HepG2 (cell line): Measurements from ENCODE around the gene WDR37. TPM values are rescaled to one million over a fixed set of nuclear protein-coding genes. Genes with fewer than 3 reads are reported as not detected.

Source experiments
- BCL6 ChIP-seq: IDR thresholded peaks from 2 replicates; pipeline ENCODE4 v1.6.1; 2016; ENCODE audit warnings: missing genetic modification reagents, missing compliant biosample characterization
- BRCA1 ChIP-seq: sonication (generic); formaldehyde crosslinking; IDR thresholded peaks from 2 replicates; pipeline ENCODE4 v1.4.0; 2020; ENCODE audit warnings: missing genetic modification reagents
- HDAC6 ChIP-seq: fragments of 200-600 bp; sonication (generic); IDR thresholded peaks from 2 replicates; pipeline ENCODE4 v1.7.0; 2017; ENCODE audit warnings: mild to moderate bottlenecking, antibody characterized with exemption, low read length, low read depth
- HMG20B ChIP-seq: conservative IDR thresholded peaks from 2 replicates; pipeline ENCODE4 v1.6.1; 2016; ENCODE audit warnings: missing genetic modification reagents, missing compliant biosample characterization
- KLF15 ChIP-seq: sonication (generic); formaldehyde crosslinking; IDR thresholded peaks from 2 replicates; pipeline ENCODE4 v1.8.1; 2023; ENCODE audit warnings: borderline replicate concordance, mild to moderate bottlenecking, inconsistent platforms, missing genetic modification reagents, mixed read lengths
- MBD4 ChIP-seq: IDR thresholded peaks from 2 replicates; pipeline ENCODE4 v1.6.1; 2012; ENCODE audit warnings: low read length, inconsistent platforms, borderline replicate concordance
- MYNN ChIP-seq: sonication (generic); formaldehyde crosslinking; IDR thresholded peaks from 2 replicates; pipeline ENCODE4 v1.4.0; 2020; ENCODE audit warnings: mild to moderate bottlenecking, low read depth, missing genetic modification reagents
- RNF2 ChIP-seq: fragments of 450-650 bp; conservative IDR thresholded peaks from 2 replicates; pipeline ENCODE4 v1.6.1; 2016; ENCODE audit warnings: low read depth
- ZFP37 ChIP-seq: sonication (generic); formaldehyde crosslinking; IDR thresholded peaks from 2 replicates; pipeline ENCODE4 v1.4.0; 2020; ENCODE audit warnings: missing genetic modification reagents, borderline replicate concordance
- ZNF143 ChIP-seq: sonication (generic); formaldehyde crosslinking; IDR thresholded peaks from 2 replicates; pipeline ENCODE4 v1.4.0; 2020; ENCODE audit warnings: missing genetic modification reagents
- ZNF484 ChIP-seq: sonication (generic); formaldehyde crosslinking; IDR thresholded peaks from 2 replicates; pipeline ENCODE4 v1.5.1; 2020; ENCODE audit warnings: mild to moderate bottlenecking, low read depth, missing genetic modification reagents, borderline replicate concordance
- ZNF510 ChIP-seq: sonication (generic); formaldehyde crosslinking; IDR thresholded peaks from 2 replicates; pipeline ENCODE4 v1.4.0; 2020; ENCODE audit warnings: low read depth, mild to moderate bottlenecking, missing genetic modification reagents
- ZNF883 ChIP-seq: sonication (generic); formaldehyde crosslinking; IDR thresholded peaks from 2 replicates; pipeline ENCODE4 v1.5.1; 2020; ENCODE audit warnings: mild to moderate bottlenecking, missing genetic modification reagents; ENCODE audit errors: not compliant biosample characterization
- polyA plus RNA-seq, 8 experiments: library from polyadenylated mRNA; depleted of rRNA in 3 of 8; stranded (reverse) in 7 of 8; unstranded in 1 of 8; fragments of >200 nt; fragmentation: Illumina TruSeq in 4 of 8; extraction: Trizol in 4 of 8; gene quantifications; 2 replicates each; pipeline versions ENCODE4 v1.2.1 to v1.2.3, GENCODE V29; 2011 to 2016; ENCODE audit warnings: low read depth in 4 of 8, missing spikeins in 1 of 8, mixed read lengths in 1 of 8; ENCODE audit not compliant: insufficient read depth in 1 of 8
- total RNA-seq, 5 experiments: library from RNA; depleted of rRNA; stranded (reverse); fragments of >200 nt; fragmentation: Illumina TruSeq; extraction: Trizol; gene quantifications; 2 replicates each; pipeline ENCODE4 v1.2.3, GENCODE V29; 2016; ENCODE audit warnings: low read depth in 1 of 5
- TF ChIP-seq, protein P1 (sequence below): sonication (generic); formaldehyde crosslinking; IDR thresholded peaks from 2 replicates; pipeline ENCODE4 v1.5.0; 2020; ENCODE audit warnings: missing genetic modification reagents
- TF ChIP-seq, protein P2 (sequence below): sonication (generic); formaldehyde crosslinking; IDR thresholded peaks from 2 replicates; pipeline ENCODE4 v1.9.0; 2021; ENCODE audit warnings: mild to moderate bottlenecking, missing genetic modification reagents
- TF ChIP-seq, protein P3 (sequence below): sonication (generic); formaldehyde crosslinking; IDR thresholded peaks from 2 replicates; pipeline ENCODE4 v1.4.0; 2020; ENCODE audit warnings: mild to moderate bottlenecking, missing genetic modification reagents, borderline replicate concordance
- TF ChIP-seq, protein P4 (sequence below): sonication (generic); formaldehyde crosslinking; IDR thresholded peaks from 2 replicates; pipeline ENCODE4 v1.8.1; 2023; ENCODE audit warnings: missing genetic modification reagents, inconsistent platforms, borderline replicate concordance

WDR37 gene
- total and polyA plus RNA-seq, 2 of the 13 experiments (the other 11 are each of a cell fraction or from before 2014, with no cell fraction given): 5.9 to 7.5 TPM

DNA sequence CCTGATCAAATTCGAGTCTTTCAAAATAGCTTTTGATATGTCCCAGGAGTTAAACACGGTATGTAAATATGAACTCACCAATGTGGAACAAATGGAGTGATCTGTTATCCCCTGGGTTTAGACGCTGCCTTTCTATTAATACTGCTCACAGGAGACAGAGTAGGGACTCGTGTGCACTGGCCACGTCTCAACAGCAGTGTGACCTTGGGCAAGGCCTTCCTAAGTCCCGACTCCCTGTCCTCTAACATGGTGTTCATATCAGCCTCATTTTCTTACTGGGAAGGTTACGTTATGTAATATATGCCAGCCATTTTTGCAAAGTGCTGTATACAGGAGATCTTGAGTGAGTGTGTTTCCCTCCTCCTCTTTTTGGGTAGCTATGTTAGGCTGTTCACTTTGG is 1.8 kb downstream of the WDR37 start (continued):
- TF ChIP-seq HMG20B (CRISPR knock-in tag) (no peak), ZNF484 (CRISPR knock-in tag) (no peak), HDAC6 (no peak), BCL6 (CRISPR knock-in tag) (0 out of 2 replicates have a peak, but pooled peaks have one; percentile 10), BRCA1 (no peak), ZFP37 (no peak), KLF15 (no peak), RNF2 (no peak), ZNF143 (CRISPR knock-in tag) (no peak), ZNF510 (CRISPR knock-in tag) (no peak), MYNN (CRISPR knock-in tag) (no peak), MBD4 (no peak), ZNF883 (no peak)
- TF ChIP-seq, protein P1, sequence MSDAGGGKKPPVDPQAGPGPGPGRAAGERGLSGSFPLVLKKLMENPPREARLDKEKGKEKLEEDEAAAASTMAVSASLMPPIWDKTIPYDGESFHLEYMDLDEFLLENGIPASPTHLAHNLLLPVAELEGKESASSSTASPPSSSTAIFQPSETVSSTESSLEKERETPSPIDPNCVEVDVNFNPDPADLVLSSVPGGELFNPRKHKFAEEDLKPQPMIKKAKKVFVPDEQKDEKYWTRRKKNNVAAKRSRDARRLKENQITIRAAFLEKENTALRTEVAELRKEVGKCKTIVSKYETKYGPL (CRISPR knock-in tag): no peak
- TF ChIP-seq, protein P2, sequence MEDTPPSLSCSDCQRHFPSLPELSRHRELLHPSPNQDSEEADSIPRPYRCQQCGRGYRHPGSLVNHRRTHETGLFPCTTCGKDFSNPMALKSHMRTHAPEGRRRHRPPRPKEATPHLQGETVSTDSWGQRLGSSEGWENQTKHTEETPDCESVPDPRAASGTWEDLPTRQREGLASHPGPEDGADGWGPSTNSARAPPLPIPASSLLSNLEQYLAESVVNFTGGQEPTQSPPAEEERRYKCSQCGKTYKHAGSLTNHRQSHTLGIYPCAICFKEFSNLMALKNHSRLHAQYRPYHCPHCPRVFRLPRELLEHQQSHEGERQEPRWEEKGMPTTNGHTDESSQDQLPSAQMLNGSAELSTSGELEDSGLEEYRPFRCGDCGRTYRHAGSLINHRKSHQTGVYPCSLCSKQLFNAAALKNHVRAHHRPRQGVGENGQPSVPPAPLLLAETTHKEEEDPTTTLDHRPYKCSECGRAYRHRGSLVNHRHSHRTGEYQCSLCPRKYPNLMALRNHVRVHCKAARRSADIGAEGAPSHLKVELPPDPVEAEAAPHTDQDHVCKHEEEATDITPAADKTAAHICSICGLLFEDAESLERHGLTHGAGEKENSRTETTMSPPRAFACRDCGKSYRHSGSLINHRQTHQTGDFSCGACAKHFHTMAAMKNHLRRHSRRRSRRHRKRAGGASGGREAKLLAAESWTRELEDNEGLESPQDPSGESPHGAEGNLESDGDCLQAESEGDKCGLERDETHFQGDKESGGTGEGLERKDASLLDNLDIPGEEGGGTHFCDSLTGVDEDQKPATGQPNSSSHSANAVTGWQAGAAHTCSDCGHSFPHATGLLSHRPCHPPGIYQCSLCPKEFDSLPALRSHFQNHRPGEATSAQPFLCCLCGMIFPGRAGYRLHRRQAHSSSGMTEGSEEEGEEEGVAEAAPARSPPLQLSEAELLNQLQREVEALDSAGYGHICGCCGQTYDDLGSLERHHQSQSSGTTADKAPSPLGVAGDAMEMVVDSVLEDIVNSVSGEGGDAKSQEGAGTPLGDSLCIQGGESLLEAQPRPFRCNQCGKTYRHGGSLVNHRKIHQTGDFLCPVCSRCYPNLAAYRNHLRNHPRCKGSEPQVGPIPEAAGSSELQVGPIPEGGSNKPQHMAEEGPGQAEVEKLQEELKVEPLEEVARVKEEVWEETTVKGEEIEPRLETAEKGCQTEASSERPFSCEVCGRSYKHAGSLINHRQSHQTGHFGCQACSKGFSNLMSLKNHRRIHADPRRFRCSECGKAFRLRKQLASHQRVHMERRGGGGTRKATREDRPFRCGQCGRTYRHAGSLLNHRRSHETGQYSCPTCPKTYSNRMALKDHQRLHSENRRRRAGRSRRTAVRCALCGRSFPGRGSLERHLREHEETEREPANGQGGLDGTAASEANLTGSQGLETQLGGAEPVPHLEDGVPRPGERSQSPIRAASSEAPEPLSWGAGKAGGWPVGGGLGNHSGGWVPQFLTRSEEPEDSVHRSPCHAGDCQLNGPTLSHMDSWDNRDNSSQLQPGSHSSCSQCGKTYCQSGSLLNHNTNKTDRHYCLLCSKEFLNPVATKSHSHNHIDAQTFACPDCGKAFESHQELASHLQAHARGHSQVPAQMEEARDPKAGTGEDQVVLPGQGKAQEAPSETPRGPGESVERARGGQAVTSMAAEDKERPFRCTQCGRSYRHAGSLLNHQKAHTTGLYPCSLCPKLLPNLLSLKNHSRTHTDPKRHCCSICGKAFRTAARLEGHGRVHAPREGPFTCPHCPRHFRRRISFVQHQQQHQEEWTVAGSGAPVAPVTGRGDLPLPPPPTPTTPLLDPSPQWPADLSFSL (CRISPR knock-in tag): no peak
- TF ChIP-seq, protein P3, sequence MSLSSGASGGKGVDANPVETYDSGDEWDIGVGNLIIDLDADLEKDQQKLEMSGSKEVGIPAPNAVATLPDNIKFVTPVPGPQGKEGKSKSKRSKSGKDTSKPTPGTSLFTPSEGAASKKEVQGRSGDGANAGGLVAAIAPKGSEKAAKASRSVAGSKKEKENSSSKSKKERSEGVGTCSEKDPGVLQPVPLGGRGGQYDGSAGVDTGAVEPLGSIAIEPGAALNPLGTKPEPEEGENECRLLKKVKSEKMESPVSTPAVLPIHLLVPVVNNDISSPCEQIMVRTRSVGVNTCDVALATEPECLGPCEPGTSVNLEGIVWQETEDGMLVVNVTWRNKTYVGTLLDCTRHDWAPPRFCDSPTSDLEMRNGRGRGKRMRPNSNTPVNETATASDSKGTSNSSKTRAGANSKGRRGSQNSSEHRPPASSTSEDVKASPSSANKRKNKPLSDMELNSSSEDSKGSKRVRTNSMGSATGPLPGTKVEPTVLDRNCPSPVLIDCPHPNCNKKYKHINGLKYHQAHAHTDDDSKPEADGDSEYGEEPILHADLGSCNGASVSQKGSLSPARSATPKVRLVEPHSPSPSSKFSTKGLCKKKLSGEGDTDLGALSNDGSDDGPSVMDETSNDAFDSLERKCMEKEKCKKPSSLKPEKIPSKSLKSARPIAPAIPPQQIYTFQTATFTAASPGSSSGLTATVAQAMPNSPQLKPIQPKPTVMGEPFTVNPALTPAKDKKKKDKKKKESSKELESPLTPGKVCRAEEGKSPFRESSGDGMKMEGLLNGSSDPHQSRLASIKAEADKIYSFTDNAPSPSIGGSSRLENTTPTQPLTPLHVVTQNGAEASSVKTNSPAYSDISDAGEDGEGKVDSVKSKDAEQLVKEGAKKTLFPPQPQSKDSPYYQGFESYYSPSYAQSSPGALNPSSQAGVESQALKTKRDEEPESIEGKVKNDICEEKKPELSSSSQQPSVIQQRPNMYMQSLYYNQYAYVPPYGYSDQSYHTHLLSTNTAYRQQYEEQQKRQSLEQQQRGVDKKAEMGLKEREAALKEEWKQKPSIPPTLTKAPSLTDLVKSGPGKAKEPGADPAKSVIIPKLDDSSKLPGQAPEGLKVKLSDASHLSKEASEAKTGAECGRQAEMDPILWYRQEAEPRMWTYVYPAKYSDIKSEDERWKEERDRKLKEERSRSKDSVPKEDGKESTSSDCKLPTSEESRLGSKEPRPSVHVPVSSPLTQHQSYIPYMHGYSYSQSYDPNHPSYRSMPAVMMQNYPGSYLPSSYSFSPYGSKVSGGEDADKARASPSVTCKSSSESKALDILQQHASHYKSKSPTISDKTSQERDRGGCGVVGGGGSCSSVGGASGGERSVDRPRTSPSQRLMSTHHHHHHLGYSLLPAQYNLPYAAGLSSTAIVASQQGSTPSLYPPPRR (CRISPR knock-in tag): no peak
- TF ChIP-seq, protein P4, sequence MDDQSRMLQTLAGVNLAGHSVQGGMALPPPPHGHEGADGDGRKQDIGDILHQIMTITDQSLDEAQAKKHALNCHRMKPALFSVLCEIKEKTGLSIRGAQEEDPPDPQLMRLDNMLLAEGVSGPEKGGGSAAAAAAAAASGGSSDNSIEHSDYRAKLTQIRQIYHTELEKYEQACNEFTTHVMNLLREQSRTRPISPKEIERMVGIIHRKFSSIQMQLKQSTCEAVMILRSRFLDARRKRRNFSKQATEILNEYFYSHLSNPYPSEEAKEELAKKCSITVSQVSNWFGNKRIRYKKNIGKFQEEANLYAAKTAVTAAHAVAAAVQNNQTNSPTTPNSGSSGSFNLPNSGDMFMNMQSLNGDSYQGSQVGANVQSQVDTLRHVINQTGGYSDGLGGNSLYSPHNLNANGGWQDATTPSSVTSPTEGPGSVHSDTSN (CRISPR knock-in tag): no peak
